NCI-H748 treated with DMSO at 0.1 percent for 48 hours (cell line): ENCODE results near the gene MAT2A.
"Not testable (repeated sequence)": the region's sequence is repeated elsewhere in the genome, so short reads cannot be mapped to it uniquely, and the experiment has no call there.

ENCODE experiments used
- DNase-seq: peaks from one replicate; lab custom pipeline; 2025; lab: John Stamatoyannopoulos, UW

Gene MAT2A

GRCh38 chr2:85547859-85548607, 9.1 kb downstream of the MAT2A start:
- DNase-seq, result no peak

GRCh38 chr2:85548608-85548900, 9.6 kb downstream of the MAT2A start:
- no peak for DNase-seq

GRCh38 chr2:85549095-85549494, 10.1 kb downstream of the MAT2A start:
- DNase-seq, result no peak

GRCh38 chr2:85549826-85550225, 10.9 kb downstream of the MAT2A start:
- no peak for DNase-seq

GRCh38 chr2:85550486-85550885, 11.5 kb downstream of the MAT2A start:
- DNase-seq, result no peak

- peak; percentile 44 for DNase-seq
These were observed 13.0 kb downstream of the MAT2A start for GRCh38 chr2:85551698-85552678.

- DNase-seq, result no peak
These were observed 14.2 kb downstream of the MAT2A start for GRCh38 chr2:85553184-85553583.

- DNase-seq, result no peak
These were observed 16.1 kb downstream of the MAT2A start for GRCh38 chr2:85554980-85555612.

- DNase-seq, result no peak
These were observed 18.2 kb downstream of the MAT2A start for GRCh38 chr2:85557130-85557529.

GRCh38 chr2:85558160-85558559, 19.2 kb downstream of the MAT2A start:
- DNase-seq, result no peak

- not testable (repeated sequence) for DNase-seq
These were observed 21.4 kb downstream of the MAT2A start for GRCh38 chr2:85560403-85560726.

- DNase-seq, result no peak
These were observed 21.9 kb downstream of the MAT2A start for GRCh38 chr2:85560812-85561279.

GRCh38 chr2:85561280-85562212, 22.6 kb downstream of the MAT2A start, which contains the start of gene GGCX:
Gene GGCX (minus strand): TSS chr2:85561493. CDS start chr2:85561428, 65 bp downstream.
- peak; percentile 74 for DNase-seq

- no peak for DNase-seq
These were observed 25.2 kb downstream of the MAT2A start for GRCh38 chr2:85564144-85564563.

GRCh38 chr2:85566265-85566664, 27.3 kb downstream of the MAT2A start:
- no peak for DNase-seq

- no peak for DNase-seq
These were observed 36.8 kb downstream of the MAT2A start for GRCh38 chr2:85575739-85576138.

GRCh38 chr2:85577063-85577385, 38.1 kb downstream of the MAT2A start:
- DNase-seq, result no peak

- no peak for DNase-seq
These were observed 38.6 kb downstream of the MAT2A start, which contains the start of gene VAMP8 for GRCh38 chr2:85577386-85578242. Gene VAMP8 (plus strand): TSS chr2:85577586. CDS start chr2:85577647, 61 bp downstream.

- DNase-seq, result no peak
These were observed 39.5 kb downstream of the MAT2A start for GRCh38 chr2:85578243-85579180.
